Kidney (tissue), 14 donors: ENCODE data around the gene MTERF4. TPM values are rescaled to one million over a fixed set of nuclear protein-coding genes. Genes with fewer than 3 reads are reported as not detected.

Source experiments
- DNase-seq, 5 donors: peaks; one replicate each; pipeline ENCODE4 v3.0.0-alpha.2; 2013 to 2020
- FAIRE-seq: peaks from 2 replicates; lab custom pipeline; 2012; peaks lifted over from hg19 to GRCh38; lab: Jason Lieb, UNC
- H3K27ac ChIP-seq, 2 donors: one replicate each; pipeline ENCODE4 v1.7.0; 2013; ENCODE audit warnings: low read depth in 2 of 2, low read length in 2 of 2, inconsistent platforms in 1 of 2
- H3K27me3 ChIP-seq: one replicate; pipeline ENCODE4 v1.7.1; 2013; ENCODE audit warnings: low read length, inconsistent platforms; ENCODE audit not compliant: control insufficient read depth, insufficient read depth
- H3K36me3 ChIP-seq, 3 donors: one replicate each; pipeline versions ENCODE4 v1.7.0 to v1.7.1; 2013; ENCODE audit warnings: low read length in 3 of 3, control low read depth in 1 of 3, inconsistent platforms in 1 of 3; ENCODE audit not compliant: insufficient read depth in 3 of 3, control insufficient read depth in 2 of 3
- H3K4me1 ChIP-seq, 3 donors: one replicate each; pipeline versions ENCODE4 v1.7.0 to v1.7.1; 2013; ENCODE audit warnings: low read length in 3 of 3, inconsistent platforms in 1 of 3, low read depth in 1 of 3; ENCODE audit not compliant: control insufficient read depth in 2 of 3, insufficient read depth in 2 of 3
- H3K4me3 ChIP-seq, 3 donors: one replicate each; pipeline versions ENCODE4 v1.7.0 to v1.8.1; 2013; ENCODE audit warnings: low read length in 3 of 3, control low read depth in 1 of 3, inconsistent platforms in 1 of 3
- H3K9ac ChIP-seq, 3 donors: one replicate each; pipeline versions ENCODE4 v1.7.0 to v1.7.1; 2013; ENCODE audit warnings: low read length in 3 of 3, control low read depth in 1 of 3, inconsistent platforms in 1 of 3
- H3K9me3 ChIP-seq, 3 donors: one replicate each; pipeline versions ENCODE4 v1.7.0 to v1.7.1; 2013; ENCODE audit warnings: low read length in 3 of 3, control low read depth in 1 of 3, inconsistent platforms in 1 of 3; ENCODE audit not compliant: control insufficient read depth in 2 of 3, insufficient read depth in 1 of 3
- intact Hi-C: fragments of 100-400 bp; cut with DNase I; formaldehyde crosslinking; loops from one replicate; pipeline ENCODE4 v1.11.1; 2022
- polyA plus RNA-seq: library from polyadenylated mRNA; stranded (reverse); fragments of 350-450 nt; fragmentation: Illumina TruSeq; extraction: RNeasy Lipid Tissue Mini Kit (QIAGEN cat#74804); gene quantifications from one replicate; pipeline ENCODE4 v1.2.3, GENCODE V29; 2014; ENCODE audit warnings: low read depth, low replicate concordance; ENCODE audit not compliant: insufficient read depth
- total RNA-seq: library from RNA; stranded (reverse); fragmentation: NEBNext Ultra II Directional; extraction: Animal tissue kit (Norgen Biotek cat#: 25700); gene quantifications from one replicate; pipeline ENCODE4 v1.2.1, GENCODE V29; 2021
- TF ChIP-seq, protein P1 (sequence below): IDR thresholded peaks from 3 replicates; pipeline ENCODE4 v1.5.1; 2012; ENCODE audit warnings: mild to moderate bottlenecking, moderate library complexity, borderline replicate concordance; ENCODE audit not compliant: insufficient read depth; ENCODE audit errors: extremely low read depth
- donor health status: control.
- donor health status: control.
- donor health status: control.
- donor health status: control.
- donor health status: control.
- donor health status: DM: yes; HTN: yes; CAD: no.
- donor health status: Normal renal cell carcinoma (clear cell type).

MTERF4 gene
- total and polyA plus RNA-seq, 2 donors from 2014 or later: 24.3 to 41.5 TPM

DNA sequence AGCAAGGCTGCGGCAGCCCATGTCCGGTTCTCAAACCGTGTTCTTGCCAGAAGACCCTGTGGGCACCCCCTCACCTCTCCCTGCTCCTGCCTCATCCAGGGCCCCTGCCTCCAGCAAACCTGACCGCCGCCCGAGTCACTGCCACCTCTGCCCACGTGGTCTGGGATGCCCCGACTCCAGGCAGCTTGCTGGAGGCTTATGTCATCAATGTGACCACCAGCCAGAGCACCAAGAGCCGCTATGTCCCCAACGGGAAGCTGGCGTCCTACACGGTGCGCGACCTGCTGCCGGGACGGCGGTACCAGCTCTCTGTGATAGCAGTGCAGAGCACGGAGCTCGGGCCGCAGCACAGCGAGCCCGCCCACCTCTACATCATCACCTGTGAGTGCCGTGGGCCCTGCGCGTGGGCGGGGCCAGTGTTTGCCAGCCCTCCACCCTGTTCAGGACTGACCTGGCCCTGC, 32.2 kb downstream of the MTERF4 start:
- Histone ChIP-seq H3K4me1 (no peaks in the 10 kb centered on the region), H3K9me3 (no peaks in the 10 kb centered on the region), H3K27ac (no peak overlapping the region), H3K36me3 (peaks cover 0 to 6% (median 3%) of the 10 kb centered on the region in 3 donors), H3K4me3 (no peak overlapping the region), H3K9ac (no peak overlapping the region), H3K27me3 (no peaks in the 10 kb centered on the region)
- FAIRE-seq: no peak
- intact Hi-C loops: loop anchor here (10.0 kb wide), 1 partner anchor 215 kb away; no protein-coding TSS in a partner anchor
- TF ChIP-seq, protein P1, sequence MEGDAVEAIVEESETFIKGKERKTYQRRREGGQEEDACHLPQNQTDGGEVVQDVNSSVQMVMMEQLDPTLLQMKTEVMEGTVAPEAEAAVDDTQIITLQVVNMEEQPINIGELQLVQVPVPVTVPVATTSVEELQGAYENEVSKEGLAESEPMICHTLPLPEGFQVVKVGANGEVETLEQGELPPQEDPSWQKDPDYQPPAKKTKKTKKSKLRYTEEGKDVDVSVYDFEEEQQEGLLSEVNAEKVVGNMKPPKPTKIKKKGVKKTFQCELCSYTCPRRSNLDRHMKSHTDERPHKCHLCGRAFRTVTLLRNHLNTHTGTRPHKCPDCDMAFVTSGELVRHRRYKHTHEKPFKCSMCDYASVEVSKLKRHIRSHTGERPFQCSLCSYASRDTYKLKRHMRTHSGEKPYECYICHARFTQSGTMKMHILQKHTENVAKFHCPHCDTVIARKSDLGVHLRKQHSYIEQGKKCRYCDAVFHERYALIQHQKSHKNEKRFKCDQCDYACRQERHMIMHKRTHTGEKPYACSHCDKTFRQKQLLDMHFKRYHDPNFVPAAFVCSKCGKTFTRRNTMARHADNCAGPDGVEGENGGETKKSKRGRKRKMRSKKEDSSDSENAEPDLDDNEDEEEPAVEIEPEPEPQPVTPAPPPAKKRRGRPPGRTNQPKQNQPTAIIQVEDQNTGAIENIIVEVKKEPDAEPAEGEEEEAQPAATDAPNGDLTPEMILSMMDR: no peak
- DNase-seq: peak in 1 of 5 donors; percentile 73

DNA sequence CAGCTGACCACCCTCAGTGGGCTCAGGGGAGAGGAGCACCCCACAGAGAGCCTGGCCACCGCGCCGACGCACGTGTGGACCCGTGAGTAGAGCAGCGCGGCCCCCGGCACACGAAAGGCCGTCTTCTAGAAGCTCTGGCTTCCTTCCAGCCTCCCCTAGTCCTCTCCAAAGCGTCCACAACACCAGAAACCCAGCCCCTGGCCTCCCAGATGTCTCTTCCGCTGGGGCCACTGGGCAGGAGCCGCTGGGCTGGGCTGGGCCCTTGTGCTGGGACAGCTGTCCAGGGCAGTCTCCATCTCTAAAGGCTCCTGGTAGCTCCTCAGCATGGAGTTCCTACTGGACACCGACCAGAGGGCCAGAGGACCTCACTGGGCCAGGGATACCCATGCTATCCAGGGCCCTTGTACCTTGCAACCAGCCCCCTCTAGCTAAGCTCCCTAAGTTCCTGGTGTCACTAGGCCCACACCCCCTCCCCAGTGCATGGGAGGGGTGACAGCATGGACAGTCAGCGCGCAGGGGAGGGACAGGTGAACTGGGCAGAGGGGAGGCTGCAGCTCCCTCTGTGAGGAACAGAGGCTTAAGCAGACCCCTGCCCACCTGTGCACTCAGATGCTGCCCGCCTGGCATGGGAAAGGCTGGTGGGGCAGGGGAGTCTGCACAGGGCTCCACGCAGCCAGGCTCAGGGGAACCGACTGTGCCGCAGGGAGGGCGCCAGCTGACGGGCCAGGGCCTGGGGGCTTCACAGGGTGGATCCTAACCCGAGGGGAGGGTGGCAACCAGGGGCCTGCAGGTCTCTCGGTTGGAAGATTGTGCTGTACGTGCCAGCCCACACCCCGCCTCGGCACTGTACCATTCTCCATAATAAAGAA, 32.9 kb downstream of the MTERF4 start:
- DNase-seq (peak in 1 of 5 donors; percentile 42), FAIRE-seq (no peak)
- TF ChIP-seq, protein P1: no peak
- Histone ChIP-seq H3K9me3 (no peaks in the 10 kb centered on the region), H3K4me1 (peaks cover 0 to 2% (median 0%) of the 10 kb centered on the region in 3 donors), H3K4me3 (no peak overlapping the region), H3K27ac (no peak overlapping the region), H3K36me3 (no peaks in the 10 kb centered on the region), H3K27me3 (no peaks in the 10 kb centered on the region), H3K9ac (no peak overlapping the region)
- intact Hi-C loops: loop anchor here (10.0 kb wide), 1 partner anchor 214 kb away; no protein-coding TSS in a partner anchor

DNA sequence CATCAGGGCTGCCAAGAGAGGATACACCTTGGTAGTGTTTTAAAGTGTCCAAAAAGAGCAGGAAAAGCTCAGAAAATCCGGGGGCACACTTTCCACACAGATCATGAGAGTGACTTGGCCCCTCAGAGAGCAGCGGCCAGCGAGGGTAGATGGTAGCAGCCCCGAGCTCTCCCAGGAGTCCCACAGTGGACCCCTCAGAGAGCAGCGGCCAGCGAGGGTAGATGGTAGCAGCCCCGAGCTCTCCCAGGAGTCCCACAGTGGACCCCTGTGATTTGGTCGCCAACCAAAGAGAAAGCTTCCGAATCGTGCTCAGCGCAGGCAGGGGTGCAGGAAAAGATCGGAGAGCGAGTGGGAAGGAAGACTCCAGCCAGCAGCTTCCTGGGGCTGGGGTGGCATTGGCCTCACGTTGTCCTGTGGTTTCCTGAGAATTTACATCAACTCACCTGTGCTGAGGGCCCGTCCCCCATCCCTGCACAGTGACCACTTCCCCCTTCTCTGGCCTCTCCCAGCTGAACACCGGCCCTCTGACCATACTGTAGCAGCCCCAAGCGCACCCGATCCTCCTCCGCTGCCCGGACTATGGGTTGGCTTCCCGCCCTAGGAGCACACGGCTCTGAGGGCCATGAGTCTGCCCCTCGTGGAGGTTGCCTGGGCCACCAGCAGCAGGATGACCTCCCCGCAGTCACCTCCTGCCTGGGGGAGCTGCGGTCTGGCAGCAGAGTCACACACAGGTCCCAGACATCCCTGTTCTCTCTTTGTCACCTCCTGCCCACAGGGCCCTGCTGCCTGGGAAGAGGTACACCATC, 33.7 kb downstream of the MTERF4 start:
- Histone ChIP-seq H3K9ac (no peak overlapping the region), H3K36me3 (no peaks in the 10 kb centered on the region), H3K4me3 (no peak overlapping the region), H3K4me1 (peaks cover 0 to 2% (median 0%) of the 10 kb centered on the region in 3 donors), H3K27me3 (no peaks in the 10 kb centered on the region), H3K9me3 (no peaks in the 10 kb centered on the region), H3K27ac (no peak overlapping the region)
- DNase-seq: peak in 1 of 5 donors; percentile 57
- intact Hi-C loops: loop anchor here (10.0 kb wide), 1 partner anchor 214 kb away; no protein-coding TSS in a partner anchor
- no peak for FAIRE-seq
- TF ChIP-seq, protein P1: no peak
